ENCODE measurements around the gene ZNF558. TPM values are rescaled to one million over a fixed set of nuclear protein-coding genes. Genes with fewer than 3 reads are reported as not detected.

ZNF558 gene
- total RNA-seq, 1 experiment from 2014 or later: 30.2 TPM

DNA sequence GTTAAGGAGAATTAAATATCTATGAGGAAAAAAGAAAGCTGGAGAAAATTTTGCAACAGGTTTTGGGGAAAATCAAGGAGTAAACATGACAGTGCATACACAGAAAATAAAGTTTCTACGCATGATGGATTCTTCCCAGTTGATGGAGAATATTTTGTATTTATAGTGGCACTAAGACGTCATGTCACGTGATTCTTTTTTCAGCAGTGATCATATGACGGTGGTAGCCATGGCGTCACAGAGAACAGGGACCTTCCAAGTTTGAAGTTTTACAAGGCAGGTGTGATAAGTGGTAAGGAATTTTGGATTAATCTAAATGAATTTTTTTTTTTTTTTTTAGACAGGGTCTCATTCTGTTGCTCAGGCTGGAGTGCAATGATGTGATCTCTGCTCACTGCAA, 8.6 kb upstream of the ZNF558 start:
- Histone ChIP-seq H2BK5ac (ENCODE audit: insufficient read length, low read length) (no peak overlapping the region), H3K23ac (ENCODE audit: insufficient read length, low read depth, low read length) (no peak overlapping the region), H3K79me1 (ENCODE audit: insufficient read depth, low read depth, low read length, poor library complexity, severe bottlenecking) (no peaks in the 10 kb centered on the region), H2AK5ac (ENCODE audit: insufficient read length, low read length) (no peak overlapping the region), H2BK120ac (ENCODE audit: low read depth, low read length, poor library complexity, severe bottlenecking) (no peak overlapping the region), H2BK15ac (ENCODE audit: low read depth, low read length) (no peak overlapping the region), H3K4me2 (ENCODE audit: insufficient read depth, insufficient read length, low read length) (no peak overlapping the region), H2AFZ (ENCODE audit: low read length) (no peak overlapping the region), H4K91ac (ENCODE audit: insufficient read length, low read depth, low read length) (no peak overlapping the region), H3K4ac (ENCODE audit: low read depth, low read length) (no peak overlapping the region), H3K27me3 (ENCODE audit: insufficient read depth, low read length) (no peaks in the 10 kb centered on the region), H3K27ac (ENCODE audit: insufficient read length, low read depth, low read length) (no peak overlapping the region), H4K20me1 (ENCODE audit: control insufficient read depth, insufficient read depth, insufficient read length) (no peaks in the 10 kb centered on the region), H3K9ac (ENCODE audit: extremely low read depth, insufficient read length, low read length) (no peak overlapping the region), H3K23me2 (ENCODE audit: insufficient read length, low read depth, low read length, poor library complexity, severe bottlenecking) (no peaks in the 10 kb centered on the region), H2BK12ac (ENCODE audit: insufficient read length, low read depth, low read length) (no peak overlapping the region), H3K14ac (ENCODE audit: insufficient read depth, low read length) (no peak overlapping the region), H4K5ac (ENCODE audit: insufficient read length, low read depth, low read length) (no peak overlapping the region), H3K9me3 (ENCODE audit: control insufficient read depth, low read depth, low read length) (peaks cover 50% of the 10 kb centered on the region), H3K4me1 (ENCODE audit: insufficient read depth, low read length) (no peaks in the 10 kb centered on the region), H3K18ac (ENCODE audit: insufficient read length, low read depth, low read length) (no peak overlapping the region), H3K56ac (ENCODE audit: insufficient read length, low read depth, low read length) (no peak overlapping the region), H3K79me2 (ENCODE audit: insufficient read depth, low read length) (no peaks in the 10 kb centered on the region), H4K8ac (replicated peaks; ENCODE audit: insufficient read length, low read depth, low read length) (no peak overlapping the region), H2BK20ac (ENCODE audit: low read depth, low read length, poor library complexity, severe bottlenecking) (no peak overlapping the region), H3T11ph (ENCODE audit: low read length) (no peak overlapping the region)
- TF ChIP-seq, protein P1, sequence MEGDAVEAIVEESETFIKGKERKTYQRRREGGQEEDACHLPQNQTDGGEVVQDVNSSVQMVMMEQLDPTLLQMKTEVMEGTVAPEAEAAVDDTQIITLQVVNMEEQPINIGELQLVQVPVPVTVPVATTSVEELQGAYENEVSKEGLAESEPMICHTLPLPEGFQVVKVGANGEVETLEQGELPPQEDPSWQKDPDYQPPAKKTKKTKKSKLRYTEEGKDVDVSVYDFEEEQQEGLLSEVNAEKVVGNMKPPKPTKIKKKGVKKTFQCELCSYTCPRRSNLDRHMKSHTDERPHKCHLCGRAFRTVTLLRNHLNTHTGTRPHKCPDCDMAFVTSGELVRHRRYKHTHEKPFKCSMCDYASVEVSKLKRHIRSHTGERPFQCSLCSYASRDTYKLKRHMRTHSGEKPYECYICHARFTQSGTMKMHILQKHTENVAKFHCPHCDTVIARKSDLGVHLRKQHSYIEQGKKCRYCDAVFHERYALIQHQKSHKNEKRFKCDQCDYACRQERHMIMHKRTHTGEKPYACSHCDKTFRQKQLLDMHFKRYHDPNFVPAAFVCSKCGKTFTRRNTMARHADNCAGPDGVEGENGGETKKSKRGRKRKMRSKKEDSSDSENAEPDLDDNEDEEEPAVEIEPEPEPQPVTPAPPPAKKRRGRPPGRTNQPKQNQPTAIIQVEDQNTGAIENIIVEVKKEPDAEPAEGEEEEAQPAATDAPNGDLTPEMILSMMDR (conservative IDR thresholded peaks at IDR 0.05): no peak
- no peak for DNase-seq
- Mint-ChIP-seq H3K27ac (no peak overlapping the region), H3K4me1 (no peaks in the 10 kb centered on the region), H3K9me3 (peaks cover 79 to 89% of the 10 kb centered on the region in 2 experiments), H3K4me3 (no peak overlapping the region), H3K27me3 (ENCODE audit: low read depth) (peaks cover 12% of the 10 kb centered on the region), H3K36me3 (ENCODE audit: insufficient read depth in 1 of 3, low read depth in 3 of 3) (peaks cover 4 to 39% (median 4%) of the 10 kb centered on the region in 3 experiments)
- no CpG with 5 or more reads among the region's 5 CpGs for WGBS (ENCODE audit: extremely low coverage, insufficient read length, low lambda C conversion rate)

Measured in H9 (cell line).